Midbrain (tissue), 1 donor: ENCODE results near the gene SOX2.

Experiments
- DNase-seq: peaks from one replicate; lab custom pipeline; 2025; lab: John Stamatoyannopoulos, UW

The SOX2 gene

DNA sequence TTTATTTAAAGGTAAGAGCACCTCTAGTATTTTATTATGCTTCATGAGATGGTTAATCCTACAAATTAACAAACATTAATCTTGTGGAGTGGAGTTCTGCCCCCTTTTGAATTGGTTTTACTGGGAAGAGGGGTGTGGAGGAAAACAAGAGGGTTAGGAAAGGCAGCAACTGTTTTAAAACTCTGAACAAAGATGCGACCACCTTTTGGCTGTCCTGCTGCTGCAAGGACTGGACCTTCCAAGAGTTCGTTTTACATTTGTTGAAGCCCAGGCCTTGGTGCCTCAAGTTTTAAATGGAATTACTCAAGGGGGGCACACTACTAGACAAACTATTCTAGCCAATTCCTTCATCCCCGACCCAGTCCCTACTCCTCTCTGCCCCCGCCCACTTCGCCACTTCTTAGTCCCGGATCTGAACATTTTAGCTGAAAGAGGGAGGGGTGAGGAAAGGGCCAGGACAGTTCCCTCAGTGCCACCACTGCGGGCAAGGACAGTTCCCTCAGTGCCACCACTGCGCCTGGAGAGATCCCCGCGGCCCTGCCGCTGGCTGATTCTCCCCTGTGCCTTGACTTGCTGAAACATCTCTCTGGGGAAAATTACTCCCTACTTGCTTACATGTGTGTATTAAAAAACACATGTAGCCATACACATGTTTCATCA is 11.2 kb downstream of the SOX2 start:
- no peak for DNase-seq

DNA sequence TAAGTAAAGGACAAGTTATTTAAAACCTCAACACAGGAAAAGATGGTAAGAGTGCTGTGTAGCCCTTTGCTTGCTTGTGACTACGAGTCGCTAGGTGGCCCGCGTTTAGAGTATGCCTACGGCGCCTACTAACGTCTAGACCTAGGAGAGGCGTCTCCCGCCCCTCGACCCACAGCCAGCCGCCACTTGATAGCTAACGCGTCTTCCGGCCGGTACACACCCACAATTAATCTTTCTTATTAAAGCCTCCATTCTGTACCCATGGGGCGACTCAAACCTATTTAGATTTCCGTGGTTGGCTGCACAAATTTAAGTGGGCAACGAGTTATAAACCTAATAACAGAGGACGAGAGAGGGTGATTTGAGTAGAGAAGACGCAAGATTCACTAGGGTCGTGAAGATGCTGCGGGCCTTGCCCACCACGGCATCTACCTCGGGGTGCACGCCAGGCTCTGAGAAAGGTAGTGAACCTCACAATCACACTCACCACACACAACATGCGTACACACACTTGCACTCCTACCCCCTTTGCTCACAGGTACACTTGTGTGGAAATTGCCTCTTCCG is 12.0 kb downstream of the SOX2 start:
- DNase-seq: no peak

DNA sequence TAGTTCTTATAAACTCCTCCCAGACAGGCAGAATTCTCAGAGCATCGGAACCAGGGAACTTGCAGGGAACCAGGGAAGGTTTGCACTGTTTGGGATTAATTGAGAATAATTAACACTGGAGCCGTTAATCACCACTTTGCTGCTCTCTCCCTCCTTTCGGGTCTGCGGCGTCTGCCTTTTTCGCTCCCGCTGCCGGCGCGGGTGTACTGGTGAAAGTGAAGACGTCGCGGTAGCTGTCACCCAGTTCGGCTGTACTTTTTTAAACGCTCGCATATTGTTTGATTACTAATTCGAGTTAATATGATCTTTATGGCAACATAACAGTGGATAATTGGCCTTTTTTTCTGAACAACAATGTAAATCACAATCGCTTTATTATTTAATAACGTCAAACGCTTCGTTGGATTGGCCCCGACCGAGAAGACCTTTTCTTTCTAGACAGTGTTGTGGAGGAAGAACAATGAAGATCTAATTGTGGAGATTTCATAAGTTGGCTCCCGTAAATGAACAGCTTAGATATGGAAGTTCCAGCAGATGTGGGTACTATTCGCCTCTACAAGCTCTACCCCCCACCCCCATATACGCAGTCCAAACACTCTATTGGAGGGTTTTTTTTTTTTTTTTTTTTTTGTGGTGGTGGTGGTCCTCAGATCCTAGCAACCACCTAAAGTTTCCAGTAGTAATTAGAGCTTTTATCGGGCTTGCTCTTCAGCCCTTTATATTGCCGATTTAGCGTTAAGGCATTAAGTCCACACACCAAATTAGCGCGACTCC is 12.7 kb downstream of the SOX2 start:
- DNase-seq: no peak

DNA sequence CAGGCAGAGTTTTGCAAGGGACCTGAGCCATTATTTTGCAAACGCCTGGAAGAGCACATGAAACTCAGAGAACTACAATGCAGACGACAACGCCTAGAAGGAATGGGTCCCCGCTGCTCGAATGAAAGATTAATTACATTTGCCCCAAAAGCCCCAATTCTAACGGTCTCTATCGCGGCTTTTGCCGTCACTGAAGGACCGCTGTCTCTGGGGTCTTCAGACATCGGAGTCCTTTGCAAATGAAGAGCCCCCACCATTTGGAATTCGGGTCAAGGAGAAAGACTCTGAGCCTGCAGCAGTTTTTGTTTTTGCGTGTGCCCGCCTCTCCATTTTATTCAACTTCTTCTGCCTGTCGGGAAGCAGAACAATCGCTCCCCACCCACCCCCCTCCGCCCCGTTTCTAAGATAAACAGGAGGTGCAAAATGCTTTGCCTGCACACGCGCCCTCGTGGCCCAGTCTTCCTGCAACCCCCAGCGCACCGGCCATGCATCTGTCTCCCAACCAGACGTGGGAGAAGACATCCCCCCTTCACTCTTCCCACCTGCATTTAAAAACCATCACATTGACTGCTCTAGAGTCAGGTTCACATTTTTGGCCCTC is 13.5 kb downstream of the SOX2 start:
- no peak for DNase-seq

DNA sequence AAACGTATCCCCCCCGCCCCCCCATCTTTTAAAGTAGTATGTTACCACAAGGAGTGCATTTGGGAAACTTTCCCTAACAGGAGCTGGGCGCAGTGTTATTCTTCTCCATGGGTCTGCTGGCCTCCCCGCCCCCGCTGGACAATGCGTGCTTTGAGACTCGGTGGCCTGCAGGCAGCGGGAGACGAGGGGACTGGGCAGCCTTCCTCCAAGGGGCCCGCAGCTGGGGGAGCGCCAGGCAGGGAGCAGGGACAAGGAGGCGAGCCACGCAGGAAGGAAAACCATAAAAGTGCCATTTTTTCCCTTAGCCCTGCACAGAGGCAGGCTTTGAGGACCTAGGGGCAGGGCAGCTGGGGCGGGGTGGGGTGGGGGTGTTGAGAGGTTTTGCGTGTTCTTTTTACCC is 14.1 kb downstream of the SOX2 start:
- DNase-seq: no peak

DNA sequence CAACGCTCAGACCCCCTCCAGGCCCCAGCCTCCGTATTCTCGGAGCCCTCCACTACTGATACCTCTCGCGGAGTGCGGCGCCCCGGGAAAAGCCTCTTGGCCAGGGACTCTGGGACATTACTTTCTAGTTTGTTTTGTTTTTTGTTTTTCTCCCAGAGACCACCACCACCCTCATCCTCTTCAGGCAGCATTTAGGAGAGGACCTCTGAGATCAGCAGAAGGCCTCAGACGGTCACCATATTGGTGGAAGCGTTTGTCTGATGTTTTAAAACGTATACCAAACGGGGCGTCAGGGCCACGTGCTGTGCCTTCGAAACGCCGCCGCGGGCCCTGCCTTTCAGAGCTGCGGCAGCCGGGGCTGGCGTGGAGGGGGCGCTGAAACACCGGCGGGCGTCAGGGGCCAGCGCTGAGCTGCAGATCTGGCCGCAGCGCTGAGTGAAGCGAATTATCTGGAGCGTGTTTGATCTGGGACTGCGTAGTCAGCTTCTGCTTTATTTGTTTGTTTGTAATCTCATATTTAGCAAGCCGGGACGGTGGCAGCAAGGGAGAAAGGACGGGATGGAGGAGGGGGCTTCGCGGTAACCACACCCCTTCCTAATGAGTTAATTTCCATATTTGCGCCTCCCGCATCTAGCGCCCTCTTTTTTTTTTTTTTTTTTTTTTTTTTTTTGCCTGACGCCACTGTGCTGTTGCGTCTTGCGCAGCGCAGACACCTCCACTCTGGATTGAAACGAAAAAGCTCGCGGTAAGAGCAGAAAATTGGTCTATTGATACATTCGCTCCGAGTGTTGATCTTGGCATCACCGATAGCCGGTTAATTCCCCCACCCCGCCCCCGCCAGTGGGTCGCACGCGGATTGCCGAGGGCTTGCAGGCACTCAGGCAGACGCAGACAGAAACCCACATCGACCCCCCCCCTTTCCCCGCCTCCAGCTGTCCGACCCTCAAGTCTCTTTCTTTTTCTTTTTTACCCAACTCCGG is 14.9 kb downstream of the SOX2 start:
- DNase-seq: no peak

DNA sequence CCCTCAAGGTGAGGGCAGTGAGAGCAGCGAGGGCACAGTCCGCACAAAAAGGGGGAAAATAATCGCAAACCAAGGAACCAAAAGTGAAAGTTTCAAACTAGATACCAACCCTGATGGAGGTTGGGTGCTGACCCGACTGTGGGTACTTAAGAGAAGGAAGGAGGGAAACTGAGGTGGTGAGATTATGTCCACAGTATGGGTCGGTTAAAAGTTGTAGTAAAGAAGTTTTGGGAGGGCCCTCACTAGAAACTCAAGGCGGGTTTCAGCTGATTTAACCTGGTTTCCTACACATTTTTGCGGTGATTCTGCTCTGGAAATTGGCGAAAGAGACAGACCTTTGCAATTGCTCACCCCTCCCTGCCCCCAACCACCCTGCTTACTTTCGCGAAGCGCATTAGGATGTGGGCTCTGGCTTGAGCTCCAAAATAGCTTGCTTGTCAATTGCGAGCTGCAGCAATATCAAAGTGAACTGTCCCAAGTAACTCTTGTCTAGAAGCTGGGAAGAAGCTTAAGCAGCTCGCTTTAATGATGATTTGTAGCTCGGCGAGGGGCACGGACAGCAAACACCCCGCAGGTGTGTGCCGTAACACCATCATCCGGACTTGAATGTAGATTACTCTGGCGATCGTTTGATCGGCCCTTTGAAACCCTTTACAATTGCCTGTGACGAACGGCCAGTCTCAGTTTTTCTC is 15.8 kb downstream of the SOX2 start:
- DNase-seq: no peak

DNA sequence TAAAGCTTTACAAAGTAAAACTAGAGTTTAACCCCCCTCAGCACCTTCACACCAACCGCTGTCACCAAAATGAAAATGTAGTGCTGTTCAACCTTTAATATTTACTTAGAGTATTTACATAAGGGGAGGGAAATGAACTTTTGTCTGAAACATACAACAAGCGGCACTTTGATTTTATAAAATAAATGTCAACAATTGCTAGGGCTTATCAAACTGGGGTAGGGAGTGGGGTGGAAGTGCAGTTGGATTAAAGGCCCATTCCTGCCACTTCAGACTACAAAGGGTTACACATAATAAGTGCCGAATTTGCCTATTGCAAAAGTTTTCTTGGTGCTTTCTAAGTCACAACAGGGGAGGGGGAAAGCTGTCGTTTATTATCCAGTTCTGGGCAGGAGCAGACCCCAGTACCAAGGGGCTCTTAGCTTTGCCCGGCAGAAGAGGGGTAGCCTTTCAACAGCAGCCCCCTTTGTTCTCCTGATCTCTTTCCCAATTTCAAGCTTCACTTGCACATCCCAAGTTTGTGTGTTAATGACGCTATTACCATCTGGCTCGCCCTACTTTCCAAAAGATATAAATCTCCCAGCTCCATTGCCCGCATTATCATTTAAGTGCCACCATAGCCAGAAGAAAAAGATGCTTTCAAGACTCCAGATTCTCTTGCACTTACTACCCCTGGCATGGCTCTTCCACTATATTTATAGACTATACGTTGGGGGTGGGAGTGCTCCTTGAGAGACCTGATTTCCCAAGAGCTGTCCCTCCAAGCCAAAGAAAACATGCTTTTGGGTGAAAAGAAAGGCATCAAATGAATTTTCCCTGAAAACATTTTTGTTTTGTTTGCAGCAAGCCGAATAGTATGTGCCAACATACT is 17.0 kb downstream of the SOX2 start:
- DNase-seq: no peak

DNA sequence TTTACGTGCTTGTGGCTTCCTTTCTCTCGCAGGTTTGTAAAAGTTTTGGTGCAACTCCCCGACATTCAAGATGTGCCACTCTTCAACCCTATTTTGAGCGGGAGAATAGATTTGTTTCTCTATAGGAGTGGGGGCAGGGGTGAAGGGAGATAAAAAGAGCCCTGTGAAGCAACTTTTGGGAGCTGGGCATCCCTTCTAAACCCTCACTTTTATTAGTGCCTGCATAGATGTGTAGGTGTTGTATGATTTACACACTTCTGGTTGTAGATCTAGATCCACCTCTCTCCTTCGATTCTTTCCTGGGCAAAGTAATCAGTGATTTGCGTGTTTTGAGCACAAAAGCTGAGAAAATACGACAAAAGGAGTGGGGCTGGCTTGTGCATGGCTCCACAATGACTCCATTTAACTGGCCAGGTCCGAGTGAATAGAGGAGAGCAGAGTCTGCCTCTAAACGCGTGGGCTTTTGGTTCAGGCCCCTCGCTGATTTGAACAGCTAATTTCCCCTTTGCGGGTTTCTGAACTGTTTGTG is 17.7 kb downstream of the SOX2 start:
- DNase-seq: no peak

DNA sequence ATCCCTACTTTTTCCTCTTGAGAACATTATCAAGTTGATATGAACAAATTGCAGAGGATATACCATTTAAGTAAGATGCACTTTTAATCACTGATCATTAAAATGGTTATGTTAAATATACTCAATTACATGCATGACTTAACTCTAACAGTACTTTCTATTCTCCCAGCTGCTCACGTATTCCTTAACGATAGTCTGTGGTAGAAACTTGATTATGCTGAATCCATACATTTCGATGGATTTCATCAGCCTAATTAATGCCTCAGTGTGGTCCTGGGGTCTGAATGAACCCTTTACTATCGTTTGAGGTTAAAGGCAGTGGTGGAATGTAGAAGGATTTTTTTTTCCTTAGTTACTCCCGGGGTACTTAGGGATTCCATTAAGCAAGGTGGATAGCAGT is 18.6 kb downstream of the SOX2 start:
- no peak for DNase-seq

DNA sequence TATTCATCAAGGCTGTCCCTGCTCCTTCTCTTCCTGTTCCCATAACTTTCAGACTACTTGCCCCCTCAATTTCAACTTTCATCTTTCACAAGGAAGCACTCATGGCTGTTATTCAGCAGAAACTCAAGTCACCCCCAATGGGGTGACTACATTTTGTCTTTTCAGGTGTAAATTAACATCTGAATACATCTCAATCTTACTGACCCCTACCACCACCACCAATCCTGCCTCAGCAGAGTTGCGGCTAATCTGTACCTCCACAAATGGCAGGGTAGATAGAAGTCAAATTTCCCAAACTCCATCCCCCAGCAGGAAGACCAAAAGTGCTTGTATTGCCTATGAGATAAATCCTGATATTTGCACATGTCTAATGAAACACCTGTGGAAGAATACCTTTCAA is 19.2 kb downstream of the SOX2 start:
- DNase-seq: no peak

DNA sequence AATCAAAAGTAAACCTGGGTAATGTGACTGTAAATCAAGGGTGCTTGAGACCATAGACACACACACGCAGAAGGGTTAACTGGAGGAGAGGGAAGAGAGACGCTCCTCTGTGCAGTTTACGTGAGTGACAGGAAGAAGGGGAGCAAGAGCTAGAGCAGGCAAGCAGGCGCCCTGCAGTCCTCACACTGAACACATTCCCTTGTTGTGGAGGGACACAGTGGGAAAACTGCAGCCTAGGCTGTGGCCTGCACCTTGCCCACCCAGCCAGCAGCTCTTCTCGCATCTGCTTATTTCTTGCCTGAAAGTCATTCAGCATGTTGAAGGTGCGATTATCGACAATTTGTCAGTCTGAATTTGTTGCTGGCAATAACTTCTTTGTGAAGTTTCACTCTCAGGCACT is 24.2 kb downstream of the SOX2 start:
- DNase-seq: no peak

DNA sequence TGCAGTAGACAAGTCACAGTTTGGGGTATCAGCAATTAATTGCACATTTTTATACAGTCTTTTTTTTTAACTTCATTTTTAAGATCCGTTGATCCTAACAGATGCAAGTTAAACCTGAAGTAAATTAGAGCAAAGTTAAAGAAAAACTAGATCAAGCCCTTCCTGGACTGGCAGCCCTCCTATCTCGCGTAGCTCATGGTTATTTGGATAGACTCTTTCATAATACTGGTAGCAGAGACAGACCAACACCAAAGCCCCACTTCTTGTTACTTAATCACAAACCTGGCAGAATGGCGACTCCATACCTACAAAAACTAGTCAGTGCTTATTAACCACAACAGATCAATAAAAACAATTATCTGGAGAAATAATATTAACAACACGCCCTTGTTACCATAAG is 26.8 kb downstream of the SOX2 start:
- no peak for DNase-seq

DNA sequence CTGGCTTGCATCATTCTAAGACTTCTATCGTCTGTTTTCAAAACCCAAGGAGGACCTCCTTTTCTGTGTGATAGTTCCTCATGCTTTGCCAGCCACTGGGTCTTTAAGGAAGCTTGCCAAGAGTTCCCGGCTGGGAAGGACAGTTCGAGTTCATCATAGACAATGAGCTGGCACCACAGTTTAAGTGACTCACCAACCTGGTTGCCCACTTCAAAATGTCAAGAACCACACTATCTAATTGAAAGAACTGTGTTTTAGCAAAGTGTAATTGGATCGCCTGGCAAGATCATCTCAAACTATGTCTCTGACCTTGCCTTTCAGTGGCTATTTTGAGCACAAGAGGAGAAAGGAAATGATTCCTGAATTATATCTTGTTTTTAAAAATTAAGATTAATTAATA is 27.9 kb downstream of the SOX2 start:
- DNase-seq: no peak

DNA sequence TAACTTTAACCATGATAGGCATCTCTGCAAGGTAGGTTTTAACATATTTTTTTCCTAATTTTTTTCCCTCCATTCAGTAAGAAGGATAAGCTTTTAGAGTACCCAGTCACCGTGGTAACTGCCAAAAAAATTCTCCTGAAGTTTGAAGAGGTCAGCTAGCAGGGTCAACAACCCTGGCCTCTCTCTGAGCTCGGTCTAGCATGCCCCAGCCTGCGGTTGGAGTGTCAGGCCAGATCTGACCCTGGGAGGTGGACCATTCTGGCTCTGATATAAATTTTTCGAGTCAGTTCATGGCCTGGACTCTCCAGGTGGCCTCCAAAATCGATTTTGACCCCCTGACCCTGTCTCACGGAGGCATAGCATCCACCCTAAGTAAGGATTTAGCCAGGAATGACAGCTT is 29.7 kb downstream of the SOX2 start:
- DNase-seq: no peak

DNA sequence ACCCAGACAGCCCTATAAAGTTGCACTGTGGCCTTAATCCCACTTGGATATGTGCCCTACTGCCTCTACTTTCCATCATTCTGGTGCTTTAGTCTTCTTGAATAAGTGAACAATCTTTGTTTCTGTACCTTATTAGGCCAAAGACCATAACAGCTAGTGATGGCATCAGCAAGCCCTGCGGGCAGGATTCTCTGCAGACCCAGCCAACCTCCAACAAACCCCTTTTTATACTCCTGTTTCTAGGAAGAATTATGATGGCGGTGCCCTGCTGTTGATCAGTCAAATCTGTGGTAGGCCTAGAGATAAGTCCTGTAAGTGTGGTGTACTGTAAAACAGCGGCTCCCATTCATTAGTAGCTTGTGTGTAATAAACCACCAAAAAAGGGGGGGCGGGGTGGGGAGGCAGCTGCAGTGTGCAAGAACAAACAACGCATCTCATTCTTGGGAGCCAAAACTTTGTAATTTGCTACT is 40.5 kb downstream of the SOX2 start:
- peak; percentile 89 for DNase-seq

DNA sequence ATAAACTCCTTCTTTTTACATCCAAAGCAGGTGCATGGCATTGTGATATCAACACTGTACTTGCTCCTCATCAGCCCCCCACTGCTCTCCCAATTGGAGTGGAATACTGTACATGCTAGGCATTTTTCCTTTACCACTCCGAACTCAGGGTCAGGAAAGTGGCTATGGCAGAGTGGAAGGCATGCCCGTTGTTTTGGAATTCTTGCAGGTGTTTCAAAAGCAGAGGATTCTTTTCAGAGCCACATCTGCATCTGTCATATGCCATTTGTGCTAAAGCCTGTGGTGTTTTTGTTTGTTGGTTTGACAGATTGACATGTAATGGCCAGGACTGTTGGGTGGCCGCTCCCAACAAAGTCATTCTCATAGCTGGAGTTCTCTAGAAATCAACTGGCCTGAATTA is 41.7 kb downstream of the SOX2 start:
- no peak for DNase-seq

DNA sequence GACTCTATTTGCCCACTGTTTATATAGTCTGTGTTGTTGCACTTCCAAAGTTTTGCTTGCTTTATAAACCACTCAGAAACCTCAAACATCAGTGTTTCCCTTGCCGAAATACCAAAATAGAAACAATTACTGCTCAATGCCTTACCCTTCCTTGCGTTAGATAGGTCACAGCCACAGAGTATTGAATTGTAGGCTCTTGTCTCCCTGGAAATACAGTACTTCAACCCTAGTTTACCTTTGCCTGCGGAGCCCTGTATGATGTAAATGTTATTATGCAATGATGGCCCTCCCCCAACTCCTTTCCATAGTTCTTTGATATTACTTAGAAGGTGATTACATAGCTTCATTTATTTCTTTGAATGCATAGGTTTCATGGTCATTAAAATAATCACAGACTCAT is 44.2 kb downstream of the SOX2 start:
- no peak for DNase-seq

DNA sequence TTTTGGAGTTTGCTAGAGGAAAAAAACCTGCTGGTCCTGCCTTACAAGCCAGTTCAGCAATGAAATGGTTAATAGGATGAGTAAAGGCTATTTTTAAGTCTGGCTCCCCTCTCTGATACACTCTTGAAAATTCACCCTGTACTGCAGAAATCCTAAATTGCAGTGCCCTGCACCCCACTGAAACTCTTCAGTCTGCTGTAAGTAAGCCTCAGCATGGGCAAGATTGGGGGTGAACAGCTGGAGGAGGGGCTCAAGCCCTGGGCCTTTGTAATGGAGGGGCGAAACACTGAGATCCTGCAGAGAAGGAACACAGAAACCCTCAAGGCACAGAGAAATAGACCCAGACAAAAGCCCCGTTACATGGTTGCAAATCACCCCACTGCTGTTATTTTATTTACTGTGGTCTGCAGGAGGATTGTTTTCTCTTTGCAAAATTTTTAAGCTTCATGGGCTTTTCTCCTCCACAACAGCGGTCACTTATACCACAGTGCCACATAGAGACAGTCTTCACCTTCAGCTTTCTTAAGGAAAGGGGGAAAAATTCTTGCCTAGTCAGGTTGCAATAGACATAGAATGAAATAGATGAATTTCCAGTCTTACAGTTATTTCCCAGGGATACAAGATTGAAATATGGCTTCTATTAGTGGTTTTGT is 45.0 kb downstream of the SOX2 start:
- DNase-seq: no peak
